ENCODE measurements around the gene RPL28.

Gene RPL28

DNA sequence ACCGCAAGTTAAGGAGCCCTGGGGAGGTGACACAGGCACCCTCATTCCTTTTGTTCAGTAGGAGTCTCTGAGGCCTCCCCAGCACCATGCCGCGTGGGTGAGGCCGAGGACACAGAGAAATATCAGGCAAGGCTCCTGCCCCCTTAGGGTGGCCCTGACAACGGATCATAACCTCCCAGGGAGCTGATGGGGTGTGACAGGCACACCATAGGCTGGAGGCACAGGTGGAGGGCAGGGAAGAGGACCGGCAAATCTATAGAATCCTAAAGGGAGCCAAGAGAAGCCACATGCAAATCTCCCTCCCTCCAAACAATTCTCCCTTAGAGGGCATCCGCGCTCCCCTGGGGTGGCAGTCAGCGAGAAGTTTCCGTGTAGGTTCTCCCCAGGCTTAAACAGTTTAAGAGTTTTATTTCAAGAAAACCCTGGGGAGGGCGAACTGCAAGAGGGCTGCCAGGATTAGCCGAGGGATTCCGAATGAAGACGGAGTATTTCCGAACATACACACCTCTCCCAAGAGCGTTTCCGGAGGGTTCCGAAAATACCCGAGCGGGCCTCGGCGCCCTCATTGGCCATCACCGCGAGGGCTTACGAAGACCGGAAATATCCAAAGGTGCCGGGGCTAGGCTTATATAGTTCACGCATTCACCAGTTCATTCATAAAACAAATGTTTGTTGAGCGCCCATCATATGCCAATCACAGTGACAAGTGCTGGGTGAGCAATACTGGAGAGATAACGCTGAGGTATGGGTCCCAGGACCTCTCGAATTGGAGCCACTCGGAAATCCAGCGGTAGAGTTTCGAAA, 610 bp upstream of the RPL28 start:
- H3K4me3 Mint-ChIP-seq: peak overlapping the region; percentile 97
- H3K36me3 Mint-ChIP-seq (ENCODE audit: insufficient read depth): peaks cover 42% of the 10 kb centered on the region
- peak; percentile 92 to 94 for DNase-seq (ENCODE audit: low spot score in 2 of 2)
- peak; percentile 81 for ATAC-seq (replicated peaks; ENCODE audit: extremely low read depth, poor library complexity, severe bottlenecking)
- H3K4me1 Mint-ChIP-seq: peaks cover 78% of the 10 kb centered on the region
- no peaks in the 10 kb centered on the region for H3K27me3 Mint-ChIP-seq
- H3K9me3 Mint-ChIP-seq: no peaks in the 10 kb centered on the region
- H3K27ac Mint-ChIP-seq (ENCODE audit: low read depth): peak overlapping the region; percentile 99

DNA sequence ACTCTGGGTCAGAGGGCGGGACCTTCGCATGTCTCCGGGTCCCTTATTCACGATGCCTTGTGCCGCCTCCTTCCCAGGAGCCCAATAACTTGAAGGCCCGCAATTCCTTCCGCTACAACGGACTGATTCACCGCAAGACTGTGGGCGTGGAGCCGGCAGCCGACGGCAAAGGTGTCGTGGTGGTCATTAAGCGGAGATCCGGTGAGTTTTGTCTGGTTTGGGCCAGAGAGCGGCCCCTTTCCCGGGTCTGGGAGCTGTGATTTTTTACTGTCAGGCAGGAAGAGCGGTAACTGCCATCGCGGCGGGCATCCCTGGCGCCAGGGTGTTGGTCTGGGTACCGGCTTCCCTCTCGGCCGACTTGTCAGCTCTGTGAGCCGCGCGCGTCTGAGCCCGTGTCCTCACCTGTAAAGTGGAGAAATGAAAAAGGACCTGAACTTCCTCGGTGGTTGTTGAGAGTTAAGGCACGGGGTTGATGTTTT, 800 bp downstream of the RPL28 start:
- ATAC-seq (replicated peaks; ENCODE audit: extremely low read depth, poor library complexity, severe bottlenecking) (no peak), DNase-seq (ENCODE audit: low spot score in 2 of 2) (no peak)
- H3K4me3 Mint-ChIP-seq: peak overlapping the region; percentile 97
- H3K4me1 Mint-ChIP-seq: peaks cover 85% of the 10 kb centered on the region
- peak overlapping the region; percentile 99 for H3K27ac Mint-ChIP-seq (ENCODE audit: low read depth)
- peaks cover 46% of the 10 kb centered on the region for H3K36me3 Mint-ChIP-seq (ENCODE audit: insufficient read depth)
- H3K9me3 Mint-ChIP-seq: no peaks in the 10 kb centered on the region
- H3K27me3 Mint-ChIP-seq: no peaks in the 10 kb centered on the region

DNA sequence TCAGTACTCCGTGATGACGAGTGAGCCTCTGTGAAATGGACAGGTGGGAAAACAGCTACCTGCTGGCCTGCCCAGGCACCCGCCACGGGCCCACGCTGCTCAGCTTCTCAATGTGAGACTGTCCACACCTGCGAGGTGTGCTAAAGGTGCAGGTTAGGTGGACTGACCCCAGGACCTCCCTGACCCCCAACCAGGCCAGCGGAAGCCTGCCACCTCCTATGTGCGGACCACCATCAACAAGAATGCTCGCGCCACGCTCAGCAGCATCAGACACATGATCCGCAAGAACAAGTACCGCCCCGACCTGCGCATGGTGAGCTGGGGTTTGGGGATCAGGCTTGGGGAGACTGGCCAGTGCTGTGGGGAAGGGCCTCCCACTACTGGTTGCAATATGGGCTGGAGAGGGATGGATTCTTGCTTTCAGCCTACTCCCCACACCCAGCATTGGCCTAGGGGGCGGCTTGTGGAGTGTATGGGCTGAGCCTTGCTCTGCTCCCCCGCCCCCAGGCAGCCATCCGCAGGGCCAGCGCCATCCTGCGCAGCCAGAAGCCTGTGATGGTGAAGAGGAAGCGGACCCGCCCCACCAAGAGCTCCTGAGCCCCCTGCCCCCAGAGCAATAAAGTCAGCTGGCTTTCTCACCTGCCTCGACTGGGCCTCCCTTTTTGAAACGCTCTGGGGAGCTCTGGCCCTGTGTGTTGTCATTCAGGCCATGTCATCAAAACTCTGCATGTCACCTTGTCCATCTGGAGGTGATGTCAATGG, 2.2 kb downstream of the RPL28 start:
- Mint-ChIP-seq H3K4me1 (peaks cover 71% of the 10 kb centered on the region), H3K36me3 (ENCODE audit: insufficient read depth) (peaks cover 52% of the 10 kb centered on the region)

DNA sequence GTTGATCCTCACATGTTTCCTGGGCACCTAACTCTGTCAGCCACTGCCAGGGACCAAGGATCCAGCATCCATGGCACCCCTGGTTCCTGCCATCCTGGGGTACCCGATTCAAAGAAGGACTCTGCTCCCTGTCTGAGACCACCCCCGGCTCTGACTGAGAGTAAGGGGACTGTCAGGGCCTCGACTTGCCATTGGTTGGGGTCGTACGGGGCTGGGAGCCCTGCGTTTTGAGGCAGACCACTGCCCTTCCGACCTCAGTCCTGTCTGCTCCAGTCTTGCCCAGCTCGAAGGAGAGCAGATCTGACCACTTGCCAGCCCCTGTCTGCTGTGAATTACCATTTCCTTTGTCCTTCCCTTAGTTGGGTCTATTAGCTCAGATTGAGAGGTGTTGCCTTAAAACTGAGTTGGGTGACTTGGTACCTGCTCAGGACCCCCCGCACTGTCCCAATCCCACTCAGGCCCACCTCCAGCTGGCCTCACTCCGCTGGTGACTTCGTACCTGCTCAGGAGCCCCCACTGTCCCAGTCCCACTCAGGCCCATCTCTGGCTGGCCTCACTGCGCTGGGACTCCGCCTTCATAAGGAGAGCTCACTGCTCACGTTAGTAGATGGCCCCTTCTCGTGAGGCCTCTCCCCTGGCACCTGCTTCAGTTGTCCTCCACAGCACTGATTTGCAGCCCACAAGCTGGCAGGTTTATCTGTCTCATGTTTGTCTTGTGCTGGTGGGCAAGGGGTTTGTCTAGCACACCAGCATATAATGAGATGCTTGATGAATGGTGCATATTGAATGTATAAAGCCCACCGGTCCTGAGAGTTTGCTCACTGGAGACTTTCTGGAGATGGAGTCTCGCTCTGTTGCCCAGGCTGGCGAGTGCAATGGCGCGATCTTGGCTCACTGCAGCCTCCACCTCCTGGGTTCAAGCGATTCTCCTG, 3.9 kb downstream of the RPL28 start:
- Mint-ChIP-seq H3K36me3 (ENCODE audit: insufficient read depth) (peaks cover 52% of the 10 kb centered on the region), H3K27ac (ENCODE audit: low read depth) (peak overlapping the region; percentile 71), H3K4me1 (peaks cover 67% of the 10 kb centered on the region)

More for the DNA sequence above, 2.2 kb downstream of the RPL28 start:
- H3K27me3 Mint-ChIP-seq: no peaks in the 10 kb centered on the region
- ATAC-seq (replicated peaks; ENCODE audit: extremely low read depth, poor library complexity, severe bottlenecking): no peak
- H3K27ac Mint-ChIP-seq (ENCODE audit: low read depth): no peak overlapping the region
- no peaks in the 10 kb centered on the region for H3K9me3 Mint-ChIP-seq
- no peak for DNase-seq (ENCODE audit: low spot score in 2 of 2)
- peak overlapping the region; percentile 97 for H3K4me3 Mint-ChIP-seq

DNA sequence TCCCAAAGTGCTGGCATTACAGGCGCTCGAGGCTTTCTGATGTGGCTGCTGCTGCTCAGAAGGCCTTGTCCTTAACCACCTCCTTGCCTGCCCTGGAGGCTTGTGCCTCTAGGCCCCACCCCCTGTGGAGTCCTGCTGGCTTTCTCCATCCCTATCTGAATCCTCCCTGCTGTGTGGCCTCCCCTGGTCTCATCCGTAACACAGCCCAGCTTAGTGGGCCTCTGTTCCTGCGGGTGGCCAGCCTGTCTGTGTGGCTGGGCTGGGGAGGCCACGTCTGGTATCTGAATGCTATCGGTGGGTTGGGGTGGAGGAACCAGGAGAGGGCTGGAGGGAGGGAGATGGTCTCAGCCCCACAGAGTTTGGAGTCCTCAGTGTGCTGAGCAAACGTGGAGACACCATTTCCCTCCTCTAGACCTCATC, 4.7 kb downstream of the RPL28 start:
- DNase-seq (ENCODE audit: low spot score in 2 of 2) (no peak), ATAC-seq (replicated peaks; ENCODE audit: extremely low read depth, poor library complexity, severe bottlenecking) (no peak)
- peaks cover 48% of the 10 kb centered on the region for H3K36me3 Mint-ChIP-seq (ENCODE audit: insufficient read depth)
- H3K9me3 Mint-ChIP-seq: no peaks in the 10 kb centered on the region
- no peak overlapping the region for H3K4me3 Mint-ChIP-seq
- H3K27me3 Mint-ChIP-seq: no peaks in the 10 kb centered on the region
- peaks cover 60% of the 10 kb centered on the region for H3K4me1 Mint-ChIP-seq
- H3K27ac Mint-ChIP-seq (ENCODE audit: low read depth): peak overlapping the region; percentile 71

More for the DNA sequence above, 3.9 kb downstream of the RPL28 start:
- Mint-ChIP-seq H3K9me3 (no peaks in the 10 kb centered on the region), H3K4me3 (peak overlapping the region; percentile 97), H3K27me3 (no peaks in the 10 kb centered on the region)
- ATAC-seq (replicated peaks; ENCODE audit: extremely low read depth, poor library complexity, severe bottlenecking) (no peak), DNase-seq (ENCODE audit: low spot score in 2 of 2) (no peak)

DNA sequence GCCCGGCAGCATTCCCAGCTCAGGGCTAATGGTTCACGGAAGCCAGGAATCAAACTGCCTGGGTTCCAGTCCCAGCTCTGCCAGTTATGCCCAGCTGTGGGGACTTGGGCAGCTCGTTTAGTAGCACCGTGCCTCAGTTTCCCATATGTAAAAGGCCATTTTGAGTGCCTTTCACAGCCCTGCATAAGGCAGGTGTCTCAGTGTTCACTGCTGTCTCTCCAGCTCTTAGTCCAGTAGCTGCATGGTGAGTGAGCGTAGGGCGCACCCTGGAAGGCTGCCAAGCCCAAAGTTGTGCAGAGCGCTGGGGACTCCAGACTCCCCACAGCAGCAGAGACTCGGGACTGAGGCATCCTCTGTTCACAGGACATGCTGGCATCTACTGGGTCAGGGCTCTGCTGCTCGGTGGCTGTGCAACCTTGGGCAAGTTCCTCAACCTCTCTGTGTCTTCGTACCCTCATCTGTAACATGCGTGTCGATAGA, 5.5 kb downstream of the RPL28 start:
- H3K4me3 Mint-ChIP-seq: no peak overlapping the region
- no peaks in the 10 kb centered on the region for H3K9me3 Mint-ChIP-seq
- no peaks in the 10 kb centered on the region for H3K27me3 Mint-ChIP-seq
- H3K27ac Mint-ChIP-seq (ENCODE audit: low read depth): no peak overlapping the region
- ATAC-seq (replicated peaks; ENCODE audit: extremely low read depth, poor library complexity, severe bottlenecking) (no peak), DNase-seq (ENCODE audit: low spot score in 2 of 2) (no peak)
- peaks cover 53% of the 10 kb centered on the region for H3K4me1 Mint-ChIP-seq
- H3K36me3 Mint-ChIP-seq (ENCODE audit: insufficient read depth): peaks cover 41% of the 10 kb centered on the region

DNA sequence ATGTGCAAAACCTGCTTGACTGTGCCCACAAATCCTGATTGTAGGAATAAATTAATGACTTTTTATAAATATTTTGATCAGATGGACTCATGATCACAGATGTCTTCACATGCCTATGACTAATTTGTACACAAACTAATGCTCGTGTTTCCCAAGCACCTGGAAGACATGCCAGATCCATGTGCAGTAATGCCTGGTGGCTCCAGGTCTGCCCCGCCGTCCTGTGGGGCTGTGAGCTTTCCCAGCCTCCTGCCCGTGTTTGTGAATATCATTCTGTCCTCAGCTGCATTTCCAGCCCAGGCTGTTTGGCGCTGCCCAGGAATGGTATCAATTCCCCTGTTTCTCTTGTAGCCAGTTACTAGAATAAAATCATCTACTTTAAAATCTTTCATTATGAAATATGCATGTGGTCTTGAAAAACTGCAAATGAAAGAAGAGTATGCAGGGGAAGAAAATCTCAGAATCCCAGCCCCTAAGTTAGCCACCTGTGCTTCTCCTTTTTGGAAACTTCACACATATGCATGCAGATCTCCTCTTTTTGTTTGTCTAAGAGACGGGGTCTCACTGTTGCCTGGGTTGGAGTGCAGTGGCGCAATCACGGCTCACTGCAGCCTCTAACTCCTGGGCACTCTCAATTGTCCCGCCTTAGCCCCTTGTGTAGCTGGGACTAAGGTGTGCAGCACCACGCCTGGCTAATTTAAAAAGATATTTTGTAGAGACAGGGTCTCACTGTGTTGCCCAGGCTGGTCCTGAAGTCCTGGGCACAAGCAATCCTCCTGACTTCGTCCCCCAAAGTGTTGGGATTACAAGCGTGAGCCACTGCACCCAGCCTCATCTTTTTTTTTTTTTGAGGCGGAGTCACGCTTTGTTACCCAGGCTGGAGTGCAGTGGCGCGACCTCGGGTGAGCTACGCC, 6.2 kb downstream of the RPL28 start:
- no peak for DNase-seq (ENCODE audit: low spot score in 2 of 2)
- H3K27ac Mint-ChIP-seq (ENCODE audit: low read depth): no peak overlapping the region
- no peaks in the 10 kb centered on the region for H3K27me3 Mint-ChIP-seq
- H3K4me1 Mint-ChIP-seq: peaks cover 46% of the 10 kb centered on the region
- no peaks in the 10 kb centered on the region for H3K9me3 Mint-ChIP-seq
- H3K36me3 Mint-ChIP-seq (ENCODE audit: insufficient read depth): peaks cover 35% of the 10 kb centered on the region
- ATAC-seq (replicated peaks; ENCODE audit: extremely low read depth, poor library complexity, severe bottlenecking): no peak
- H3K4me3 Mint-ChIP-seq: no peak overlapping the region

DNA sequence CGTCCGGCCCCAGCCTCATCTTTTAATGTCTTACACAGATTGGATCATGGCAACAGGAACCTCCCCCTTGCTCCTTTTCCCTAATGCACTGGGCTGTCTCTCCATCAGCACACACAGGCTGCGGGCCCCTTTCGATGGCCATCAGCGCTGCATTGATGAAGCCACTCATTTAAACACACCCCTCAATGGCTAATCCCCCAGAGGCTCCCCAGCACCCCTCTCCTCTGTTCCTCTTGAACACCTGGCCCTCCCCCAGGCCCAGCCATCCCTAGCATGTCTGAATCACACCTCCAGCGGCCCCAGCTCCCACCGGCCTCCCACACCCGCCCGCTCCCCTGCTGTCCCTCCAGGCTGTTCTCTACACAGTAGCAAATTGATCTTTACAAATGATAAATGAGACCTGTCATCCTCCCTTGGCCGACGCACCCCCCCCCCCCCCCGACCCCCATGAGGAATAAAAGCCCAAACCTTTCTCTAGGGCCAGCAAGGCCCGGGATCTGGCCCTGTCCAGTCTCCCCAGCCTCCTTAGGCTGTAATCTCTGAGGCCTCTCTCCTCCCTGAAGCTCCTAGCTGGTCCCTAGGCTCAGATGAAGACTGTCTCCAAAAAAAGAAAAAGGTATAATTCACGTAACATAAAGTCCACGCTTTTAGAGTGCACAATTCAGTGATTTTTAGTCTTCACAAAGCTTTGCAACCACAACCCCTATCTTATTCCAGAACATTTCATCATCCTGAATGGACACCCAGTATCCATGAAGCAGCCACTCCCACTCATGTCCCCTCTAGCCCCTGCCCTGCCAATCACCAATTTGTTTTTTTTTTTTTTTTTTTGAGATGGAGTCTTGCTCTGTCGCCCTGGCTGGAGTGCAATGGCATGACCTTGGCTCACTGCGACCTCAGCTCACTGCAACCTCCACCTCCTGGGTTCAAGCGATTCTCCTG, 7.4 kb downstream of the RPL28 start:
- ATAC-seq (replicated peaks; ENCODE audit: extremely low read depth, poor library complexity, severe bottlenecking) (no peak), DNase-seq (ENCODE audit: low spot score in 2 of 2) (no peak)
- peaks cover 36% of the 10 kb centered on the region for H3K4me1 Mint-ChIP-seq
- H3K36me3 Mint-ChIP-seq (ENCODE audit: insufficient read depth): peaks cover 25% of the 10 kb centered on the region
- no peak overlapping the region for H3K4me3 Mint-ChIP-seq
- H3K9me3 Mint-ChIP-seq: no peaks in the 10 kb centered on the region
- peak overlapping the region; percentile 19 for H3K27ac Mint-ChIP-seq (ENCODE audit: low read depth)
- no peaks in the 10 kb centered on the region for H3K27me3 Mint-ChIP-seq

DNA sequence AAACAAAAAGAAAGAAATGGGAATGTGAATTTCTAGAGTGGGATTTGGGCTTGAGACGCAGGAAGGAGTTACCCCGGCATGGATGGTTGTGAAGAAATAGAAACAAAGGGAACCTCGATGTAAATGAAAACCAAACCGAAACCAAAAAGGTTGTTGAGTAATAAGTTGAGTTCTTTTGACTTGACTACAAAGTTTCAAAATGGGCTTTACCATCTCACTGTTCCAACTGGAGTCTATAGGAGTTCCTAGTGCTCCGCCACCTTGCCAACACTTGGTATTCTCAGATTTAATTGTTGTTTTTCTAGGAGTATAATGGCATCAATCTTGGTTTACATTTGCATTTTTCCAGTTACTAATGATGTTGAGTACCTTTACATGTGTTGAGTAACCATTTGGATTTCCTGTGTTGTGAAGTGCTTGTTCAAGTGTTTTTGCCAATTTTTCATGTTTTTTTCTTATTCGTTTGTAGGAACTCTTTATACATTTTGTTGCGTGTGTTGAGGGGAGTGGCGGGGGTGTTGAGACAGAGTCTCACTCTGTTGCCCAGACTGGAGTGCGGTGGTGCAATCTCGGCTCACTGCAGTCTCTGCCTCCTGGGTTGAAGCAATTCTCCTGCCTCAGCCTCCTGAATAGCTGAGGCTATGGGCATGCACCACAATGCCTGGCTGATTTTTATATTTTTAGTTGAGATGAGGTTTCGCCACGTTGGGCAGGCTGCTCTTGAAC, 12.6 kb downstream of the RPL28 start:
- peaks cover 26% of the 10 kb centered on the region for H3K36me3 Mint-ChIP-seq (ENCODE audit: insufficient read depth)
- peak overlapping the region; percentile 16 for H3K4me3 Mint-ChIP-seq
- ATAC-seq (replicated peaks; ENCODE audit: extremely low read depth, poor library complexity, severe bottlenecking): no peak
- peak overlapping the region; percentile 55 for H3K27ac Mint-ChIP-seq (ENCODE audit: low read depth)
- no peaks in the 10 kb centered on the region for H3K27me3 Mint-ChIP-seq
- no peak for DNase-seq (ENCODE audit: low spot score in 2 of 2)
- H3K9me3 Mint-ChIP-seq: no peaks in the 10 kb centered on the region
- H3K4me1 Mint-ChIP-seq: peaks cover 14% of the 10 kb centered on the region

DNA sequence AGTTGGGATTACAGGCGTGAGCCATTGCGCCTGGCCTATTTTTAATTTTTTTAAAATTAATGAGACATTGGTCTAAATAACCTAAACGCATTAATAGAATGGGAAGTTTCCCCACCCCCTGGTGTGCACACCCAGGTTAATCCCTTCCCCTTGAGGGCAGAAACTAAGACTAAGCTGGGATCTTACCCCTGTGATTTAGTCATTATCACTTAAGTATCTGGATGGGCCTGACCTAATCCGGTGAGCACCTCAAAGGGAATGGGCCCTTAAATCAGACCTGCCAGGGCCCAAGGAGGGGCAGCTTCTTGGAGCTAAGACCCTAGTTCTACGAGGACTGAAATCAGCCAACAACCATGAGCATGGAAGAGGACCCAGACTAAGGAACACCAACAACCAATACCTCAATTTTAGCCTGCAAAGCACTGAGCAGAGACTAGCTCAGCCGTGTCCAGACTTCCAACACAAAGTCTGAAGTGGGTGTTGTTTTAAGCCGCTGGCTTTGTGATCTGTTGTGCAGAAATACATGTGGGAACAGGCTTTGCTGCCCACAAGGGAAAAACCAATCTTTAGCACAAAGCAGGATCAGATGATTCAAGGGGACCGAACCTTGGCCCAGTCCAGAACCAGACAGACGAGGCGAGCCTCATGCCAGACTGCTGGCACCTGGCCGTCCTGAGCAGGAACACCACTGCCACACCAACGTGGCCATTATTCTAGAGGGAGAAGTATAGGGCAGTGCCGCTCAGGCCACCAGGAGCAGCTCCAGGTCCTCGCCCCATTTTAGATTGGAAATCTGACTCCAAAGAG, 14.8 kb downstream of the RPL28 start:
- no peak overlapping the region for H3K4me3 Mint-ChIP-seq
- DNase-seq (ENCODE audit: low spot score in 2 of 2): no peak
- H3K27ac Mint-ChIP-seq (ENCODE audit: low read depth): no peak overlapping the region
- peaks cover 39% of the 10 kb centered on the region for H3K36me3 Mint-ChIP-seq (ENCODE audit: insufficient read depth)
- no peaks in the 10 kb centered on the region for H3K27me3 Mint-ChIP-seq
- H3K4me1 Mint-ChIP-seq: peaks cover 15% of the 10 kb centered on the region
- ATAC-seq (replicated peaks; ENCODE audit: extremely low read depth, poor library complexity, severe bottlenecking): no peak
- H3K9me3 Mint-ChIP-seq: no peaks in the 10 kb centered on the region

Measured in central memory CD8-positive, alpha-beta T cell (primary cell).